Choroid plexus epithelial cell (primary cell): ENCODE measurements around the gene MED25.

Experiments
- DNase-seq: peaks from one replicate; pipeline ENCODE4 v3.0.0-alpha.2; 2010; ENCODE audit warnings: low read depth
- H3K4me3 ChIP-seq: 2 replicates; pipeline ENCODE4 v1.5.1; 2011; ENCODE audit warnings: low read depth, mild to moderate bottlenecking, control low read depth, low read length, moderate library complexity
- TF ChIP-seq, protein P1 (sequence below): conservative IDR thresholded peaks from 2 replicates; pipeline ENCODE4 v1.5.1; 2011; ENCODE audit warnings: low read depth, mild to moderate bottlenecking, control low read depth, inconsistent platforms, low read length, moderate library complexity

The MED25 gene

DNA sequence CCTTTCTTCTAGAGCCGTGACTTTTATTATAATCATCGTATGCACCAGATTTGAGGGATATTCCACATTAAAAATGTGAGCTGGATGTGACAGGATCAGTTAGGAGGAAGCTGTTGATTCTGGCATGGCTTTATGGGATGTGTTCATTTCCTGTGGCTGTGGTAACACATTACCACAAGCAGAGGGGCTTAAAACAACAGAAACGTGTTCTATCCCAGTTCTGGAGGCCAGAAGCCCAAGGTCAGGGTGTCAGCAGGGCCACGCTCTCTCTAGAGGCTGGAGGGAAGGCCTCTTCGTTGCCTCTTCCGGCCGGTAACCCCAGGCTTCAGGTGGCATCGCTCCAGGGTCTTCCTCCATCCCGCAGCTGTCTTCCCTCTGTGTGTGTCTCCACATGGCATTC, 14.5 kb downstream of the MED25 start:
- peak; percentile 48 for DNase-seq
- TF ChIP-seq, protein P1, sequence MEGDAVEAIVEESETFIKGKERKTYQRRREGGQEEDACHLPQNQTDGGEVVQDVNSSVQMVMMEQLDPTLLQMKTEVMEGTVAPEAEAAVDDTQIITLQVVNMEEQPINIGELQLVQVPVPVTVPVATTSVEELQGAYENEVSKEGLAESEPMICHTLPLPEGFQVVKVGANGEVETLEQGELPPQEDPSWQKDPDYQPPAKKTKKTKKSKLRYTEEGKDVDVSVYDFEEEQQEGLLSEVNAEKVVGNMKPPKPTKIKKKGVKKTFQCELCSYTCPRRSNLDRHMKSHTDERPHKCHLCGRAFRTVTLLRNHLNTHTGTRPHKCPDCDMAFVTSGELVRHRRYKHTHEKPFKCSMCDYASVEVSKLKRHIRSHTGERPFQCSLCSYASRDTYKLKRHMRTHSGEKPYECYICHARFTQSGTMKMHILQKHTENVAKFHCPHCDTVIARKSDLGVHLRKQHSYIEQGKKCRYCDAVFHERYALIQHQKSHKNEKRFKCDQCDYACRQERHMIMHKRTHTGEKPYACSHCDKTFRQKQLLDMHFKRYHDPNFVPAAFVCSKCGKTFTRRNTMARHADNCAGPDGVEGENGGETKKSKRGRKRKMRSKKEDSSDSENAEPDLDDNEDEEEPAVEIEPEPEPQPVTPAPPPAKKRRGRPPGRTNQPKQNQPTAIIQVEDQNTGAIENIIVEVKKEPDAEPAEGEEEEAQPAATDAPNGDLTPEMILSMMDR: no peak
- H3K4me3 ChIP-seq: no peak overlapping the region

DNA sequence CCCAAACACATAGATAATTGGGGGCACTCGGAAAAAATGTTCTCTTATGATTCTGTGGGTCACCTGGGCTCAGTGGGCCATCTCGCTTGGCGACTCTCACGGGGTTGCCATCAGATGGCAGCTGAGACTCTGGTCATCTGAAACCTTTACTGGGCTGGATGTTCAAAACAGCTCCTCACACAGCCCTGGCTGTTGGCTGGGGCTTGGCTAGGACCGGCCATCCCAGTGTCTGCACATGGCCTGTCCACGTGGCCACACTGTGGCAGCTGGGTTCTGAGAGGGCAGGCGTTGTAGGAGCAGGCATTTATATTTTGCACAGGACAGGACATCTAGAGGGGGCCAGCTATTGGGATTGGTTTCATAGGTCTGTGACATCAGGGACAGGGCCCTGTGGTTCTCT, 15.5 kb downstream of the MED25 start:
- DNase-seq: no peak
- TF ChIP-seq, protein P1: no peak
- no peak overlapping the region for H3K4me3 ChIP-seq

DNA sequence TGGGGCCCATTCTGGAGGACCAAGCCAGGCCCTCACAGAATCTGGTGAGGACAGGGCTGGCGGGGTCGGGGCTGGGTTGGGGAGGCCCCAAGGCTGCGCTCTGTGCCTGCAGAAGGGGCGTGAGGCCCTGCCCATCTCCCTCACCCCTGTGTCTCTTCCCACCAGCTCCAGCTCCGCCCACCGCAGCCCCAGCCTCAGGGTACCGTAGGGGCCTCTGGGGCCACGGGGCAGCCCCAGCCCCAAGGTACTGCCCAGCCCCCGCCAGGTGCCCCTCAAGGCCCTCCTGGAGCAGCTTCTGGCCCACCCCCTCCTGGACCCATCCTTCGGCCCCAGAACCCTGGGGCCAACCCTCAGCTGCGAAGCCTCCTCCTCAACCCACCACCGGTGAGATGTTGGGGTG, 17.5 kb downstream of the MED25 start:
- no peak overlapping the region for H3K4me3 ChIP-seq
- no peak for DNase-seq
- TF ChIP-seq, protein P1: no peak

DNA sequence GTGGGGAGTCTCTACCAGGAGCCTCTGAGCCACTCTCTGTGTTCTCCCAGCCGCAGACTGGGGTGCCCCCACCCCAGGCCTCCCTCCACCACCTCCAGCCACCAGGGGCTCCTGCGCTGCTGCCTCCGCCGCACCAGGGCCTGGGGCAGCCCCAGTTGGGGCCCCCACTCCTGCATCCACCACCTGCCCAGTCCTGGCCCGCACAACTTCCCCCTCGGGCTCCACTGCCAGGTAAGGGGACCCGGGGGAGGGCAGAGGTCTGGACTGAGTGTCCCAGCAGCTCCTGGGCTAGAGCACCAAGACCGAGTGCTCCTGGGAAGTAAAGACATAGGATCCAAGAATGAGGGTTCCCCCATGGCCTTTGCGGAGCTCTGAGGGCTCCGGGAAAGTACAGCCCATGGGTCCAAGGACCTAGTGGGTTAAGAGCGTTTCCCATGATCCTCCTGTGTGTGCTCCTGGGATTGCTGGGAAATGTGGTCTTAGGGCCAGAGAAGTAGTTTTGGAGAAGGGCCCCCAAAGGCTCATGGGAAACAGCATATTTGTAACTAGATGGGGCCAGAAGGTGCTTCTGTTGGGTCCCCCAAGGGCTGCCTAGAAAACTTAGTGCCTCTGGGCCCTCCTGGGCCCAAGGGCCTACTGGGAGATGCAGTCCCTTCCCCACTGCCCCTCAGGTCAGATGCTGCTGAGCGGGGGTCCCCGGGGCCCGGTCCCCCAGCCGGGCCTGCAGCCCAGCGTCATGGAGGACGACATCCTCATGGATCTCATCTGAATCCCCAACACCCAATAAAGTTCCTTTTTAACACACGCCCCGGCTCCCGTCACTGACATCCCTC, 18.3 kb downstream of the MED25 start:
- no peak for DNase-seq
- H3K4me3 ChIP-seq: no peak overlapping the region
- TF ChIP-seq, protein P1: no peak

DNA sequence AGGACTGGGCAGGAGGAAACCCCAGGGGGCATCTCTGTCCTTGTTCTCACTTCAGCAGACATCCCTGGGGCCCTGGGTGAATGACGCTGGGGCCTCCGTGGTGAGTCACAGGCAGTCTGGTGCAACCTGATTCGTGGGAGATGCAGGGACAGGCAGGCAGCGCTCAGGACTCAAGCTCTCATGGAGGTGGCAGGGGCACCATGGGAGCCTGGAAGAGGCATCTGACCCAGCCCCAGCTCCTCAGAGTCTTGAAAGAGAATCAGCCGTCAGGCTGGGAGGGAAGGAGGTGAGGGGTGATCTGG, 18.9 kb downstream of the MED25 start:
- no peak overlapping the region for H3K4me3 ChIP-seq
- DNase-seq: peak; percentile 73
- TF ChIP-seq, protein P1: no peak

DNA sequence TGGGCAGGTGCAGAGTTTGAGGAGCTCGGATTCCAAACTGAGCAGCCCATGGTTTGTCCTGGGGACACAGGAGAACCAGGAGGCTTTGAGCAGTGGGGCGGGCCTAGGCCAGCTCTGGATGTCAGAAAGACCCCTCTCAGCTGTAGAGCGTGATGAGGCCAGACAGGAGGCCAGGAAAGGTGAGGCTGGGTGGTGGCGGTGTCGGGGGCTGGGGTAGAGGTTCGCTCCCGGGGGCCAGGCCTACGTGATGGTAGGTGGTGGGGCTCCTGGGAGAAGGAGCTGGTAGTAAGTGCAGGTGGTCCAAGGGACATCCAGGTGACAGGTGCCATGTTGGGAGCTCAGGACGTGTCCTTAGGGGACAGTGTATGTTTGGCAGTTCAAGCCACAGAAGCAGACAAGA, 19.3 kb downstream of the MED25 start:
- no peak overlapping the region for H3K4me3 ChIP-seq
- DNase-seq: no peak
- TF ChIP-seq, protein P1: no peak

DNA sequence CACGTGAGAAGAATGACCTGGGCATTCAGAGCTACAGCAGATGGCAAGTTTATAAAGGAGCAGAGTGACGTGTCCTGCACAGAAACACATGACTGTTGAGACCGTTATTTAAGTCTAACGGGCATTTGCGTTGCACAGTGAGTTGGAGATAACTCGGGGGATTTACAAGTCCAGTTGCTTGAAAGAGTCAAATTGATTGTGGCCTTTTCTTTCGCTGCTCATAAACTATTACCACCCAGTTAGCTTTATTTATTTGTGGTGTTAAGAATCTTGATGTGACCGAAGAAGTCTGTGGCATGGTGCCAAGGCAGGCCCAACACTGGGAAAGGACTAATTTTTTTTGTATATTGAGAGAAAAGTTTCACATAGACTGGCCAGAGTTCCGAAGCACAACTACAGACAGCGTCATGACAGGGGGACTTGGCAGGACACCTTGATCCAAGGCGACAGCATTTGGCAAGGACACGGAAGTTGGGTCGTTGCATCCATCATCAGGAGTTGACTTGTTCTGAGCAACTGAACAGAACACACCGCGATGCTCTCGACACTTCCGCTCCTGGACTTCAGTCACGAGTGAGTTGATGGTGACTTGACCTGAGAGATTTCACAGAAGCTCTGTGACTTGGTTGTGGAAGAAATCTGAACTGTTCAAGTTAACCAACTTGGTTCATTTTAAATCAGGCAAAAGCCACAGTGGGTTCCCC, 20.9 kb downstream of the MED25 start:
- no peak for DNase-seq
- TF ChIP-seq, protein P1: no peak
- H3K4me3 ChIP-seq: no peak overlapping the region
